ENCODE data around the gene PUM1. TPM values are rescaled to one million over a fixed set of nuclear protein-coding genes. Genes with fewer than 3 reads are reported as not detected.
"Not testable (repeated sequence)": the region's sequence is repeated elsewhere in the genome, so short reads cannot be mapped to it uniquely, and the experiment has no call there.

Gene PUM1
- total and polyA plus RNA-seq, 8 donors, result 12.9 to 126 (median 78.5) TPM

- peaks cover 23 to 76% (median 40%) of the 10 kb centered on the region in 4 donors for H3K4me1 ChIP-seq
- no peaks in the 10 kb centered on the region for H3K27me3 ChIP-seq
- DNase-seq, result no peak
- intact Hi-C loops (cut with DNase I; ENCODE audit: low total_unique reads), result no loop called here
- H3K9me3 ChIP-seq, result no peaks in the 10 kb centered on the region
- no peak for TF ChIP-seq POLR2AphosphoS5 (IDR thresholded peaks at IDR 0.05)
- TF ChIP-seq CTCF (IDR thresholded peaks at IDR 0.05), result no peak
- no peak for TF ChIP-seq POLR2A (IDR thresholded peaks at IDR 0.05)
- TF ChIP-seq EP300 (IDR thresholded peaks at IDR 0.05), result no peak
- peaks cover 29 to 62% (median 54%) of the 10 kb centered on the region in 4 donors for H3K36me3 ChIP-seq
- WGBS, 5 donors, result 73 to 85% (median 76%) methylated on average over 5 of the region's 5 CpGs
- no peak overlapping the region for H3K4me3 ChIP-seq
- H3K27ac ChIP-seq, result peak overlapping the region; percentile 21 to 79 (median 65)
Observed at GRCh38 chr1:30977105-30977504, 88.4 kb downstream of the PUM1 start.

GRCh38 chr1:30976143-30976542, 89.4 kb downstream of the PUM1 start:
- intact Hi-C loops (cut with DNase I; ENCODE audit: low total_unique reads), result no loop called here
- H3K36me3 ChIP-seq, result peaks cover 27 to 59% (median 53%) of the 10 kb centered on the region in 4 donors
- peaks cover 23 to 66% (median 38%) of the 10 kb centered on the region in 4 donors for H3K4me1 ChIP-seq
- no peaks in the 10 kb centered on the region for H3K27me3 ChIP-seq
- H3K27ac ChIP-seq, result peak overlapping the region; percentile 63 to 81 (median 72)
- no peak overlapping the region for H3K4me3 ChIP-seq
- TF ChIP-seq POLR2A (IDR thresholded peaks at IDR 0.05), result no peak
- peak in 1 of 3 donors; percentile 65 for TF ChIP-seq POLR2AphosphoS5 (IDR thresholded peaks at IDR 0.05)
- TF ChIP-seq EP300 (IDR thresholded peaks at IDR 0.05), result no peak
- no peak for TF ChIP-seq CTCF (IDR thresholded peaks at IDR 0.05)
- 8 to 21% (median 9%) methylated on average over 2 of the region's 2 CpGs for WGBS, 5 donors
- no peaks in the 10 kb centered on the region for H3K9me3 ChIP-seq
- peak in 1 of 2 donors; percentile 70 for DNase-seq

- no peak for DNase-seq
- intact Hi-C loops (cut with DNase I; ENCODE audit: low total_unique reads), result no loop called here
- no peaks in the 10 kb centered on the region for H3K27me3 ChIP-seq
- no peak overlapping the region for H3K4me3 ChIP-seq
- no peak for TF ChIP-seq POLR2A (IDR thresholded peaks at IDR 0.05)
- no peak for TF ChIP-seq EP300 (IDR thresholded peaks at IDR 0.05)
- TF ChIP-seq CTCF (IDR thresholded peaks at IDR 0.05), result no peak
- no peak for TF ChIP-seq POLR2AphosphoS5 (IDR thresholded peaks at IDR 0.05)
- peak overlapping the region; percentile 31 to 79 (median 65) for H3K27ac ChIP-seq
- no peaks in the 10 kb centered on the region for H3K9me3 ChIP-seq
- H3K4me1 ChIP-seq, result peaks cover 23 to 63% (median 37%) of the 10 kb centered on the region in 4 donors
- 66 to 87% (median 77%) methylated on average over 3 of the region's 3 CpGs for WGBS, 5 donors
- peaks cover 22 to 52% (median 45%) of the 10 kb centered on the region in 4 donors for H3K36me3 ChIP-seq
Observed at GRCh38 chr1:30975217-30975616, 90.3 kb downstream of the PUM1 start.

GRCh38 chr1:30974536-30974935, 91.0 kb downstream of the PUM1 start:
- peak in 1 of 2 donors; percentile 17 for DNase-seq
- Histone ChIP-seq H3K4me3 (no peak overlapping the region), H3K36me3 (peaks cover 17 to 49% (median 43%) of the 10 kb centered on the region in 4 donors), H3K4me1 (peaks cover 23 to 69% (median 38%) of the 10 kb centered on the region in 4 donors), H3K27me3 (no peaks in the 10 kb centered on the region), H3K9me3 (no peaks in the 10 kb centered on the region), H3K27ac (peak overlapping the region in 2 of 5 donors; percentile 65 to 79)
- intact Hi-C loops (cut with DNase I; ENCODE audit: low total_unique reads), result no loop called here
- 54 to 79% (median 64%) methylated on average over 4 of the region's 4 CpGs for WGBS, 5 donors
- no peak for TF ChIP-seq CTCF (IDR thresholded peaks at IDR 0.05)
- TF ChIP-seq POLR2AphosphoS5 (IDR thresholded peaks at IDR 0.05), result no peak
- no peak for TF ChIP-seq POLR2A (IDR thresholded peaks at IDR 0.05)
- no peak for TF ChIP-seq EP300 (IDR thresholded peaks at IDR 0.05)

GRCh38 chr1:30972349-30972748, 93.2 kb downstream of the PUM1 start:
- intact Hi-C loops (cut with DNase I; ENCODE audit: low total_unique reads); H3K4me3 ChIP-seq; DNase-seq; H3K27ac ChIP-seq; H3K27me3 ChIP-seq; H3K9me3 ChIP-seq: not testable (repeated sequence)
- peaks cover 24 to 78% (median 46%) of the 10 kb centered on the region in 4 donors for H3K4me1 ChIP-seq
- peaks cover 18 to 50% (median 44%) of the 10 kb centered on the region in 4 donors for H3K36me3 ChIP-seq
- WGBS, 5 donors, result 66 to 94% (median 87%) methylated on average over 4 of the region's 4 CpGs
